Measurements from ENCODE around the gene LCE4A. TPM values are rescaled to one million over a fixed set of nuclear protein-coding genes. Genes with fewer than 3 reads are reported as not detected.
"Not testable (repeated sequence)": the region's sequence is repeated elsewhere in the genome, so short reads cannot be mapped to it uniquely, and the experiment has no call there.

The LCE4A gene
- not detected in 2 replicates for total RNA-seq (2014; rRNA removed; shearing (Covaris generic))

GRCh38 chr1:152707860-152708259 lies at the start of gene LCE4A:
Gene LCE4A (plus strand): TSS chr1:152708160. CDS start chr1:152709076, 916 bp downstream.
- DNase-seq (ENCODE audit: low spot score) = no peak

- DNase-seq (ENCODE audit: low spot score) = no peak
These were observed 49.3 kb upstream of the LCE4A start for GRCh38 chr1:152658649-152659048.

DNA sequence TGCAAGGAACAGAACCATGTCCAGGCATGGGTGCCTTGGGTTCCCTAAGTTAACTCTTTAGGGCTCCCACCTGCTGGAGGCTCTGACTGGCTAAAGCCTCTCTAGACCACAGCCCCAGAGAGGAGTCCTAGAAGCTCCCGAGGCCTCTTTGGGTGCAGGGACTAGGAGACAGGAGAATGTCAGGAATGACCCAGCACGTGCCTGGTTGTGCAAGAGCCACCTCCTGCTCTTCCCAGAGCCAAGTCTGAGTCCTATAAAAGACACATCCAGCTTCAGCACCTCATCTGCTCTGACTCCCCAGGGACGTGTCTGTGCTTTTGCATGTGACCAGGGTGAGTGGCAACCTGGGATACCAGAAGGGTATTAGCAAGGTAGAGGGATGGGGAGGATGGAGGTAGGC lies 44.9 kb upstream of the LCE4A start, which contains the start of gene LCE2D:
LCE2D (plus strand) TSS at position 283 of the 400 bp plus-strand sequence. CDS start 726 bp downstream, outside the sequence.
- DNase-seq (ENCODE audit: low spot score) = no peak

GRCh38 chr1:152666171-152666570 lies 41.8 kb upstream of the LCE4A start:
- DNase-seq (ENCODE audit: low spot score) = not testable (repeated sequence)

DNA sequence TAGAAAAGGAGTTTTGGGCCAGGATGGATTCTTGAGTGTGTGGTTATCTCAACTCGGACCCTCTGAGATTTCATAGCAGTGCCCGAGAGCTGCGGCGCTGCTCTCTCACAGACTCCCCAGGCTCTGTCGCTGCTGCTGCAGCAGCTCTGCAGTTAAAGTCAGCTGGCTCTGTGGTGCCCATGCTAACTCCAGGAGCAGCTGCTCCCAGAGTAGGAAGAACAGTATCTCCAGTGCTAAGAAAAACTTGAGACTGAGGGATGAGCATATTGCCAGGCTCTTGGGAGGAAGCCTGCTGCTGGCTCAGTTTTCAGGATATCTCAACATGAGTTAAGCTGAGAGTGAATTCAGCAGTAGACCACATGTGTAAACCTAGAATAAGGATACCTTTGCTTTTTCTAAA lies 40.3 kb upstream of the LCE4A start:
- no peak for DNase-seq (ENCODE audit: low spot score)

GRCh38 chr1:152673016-152673415 lies 34.9 kb upstream of the LCE4A start:
- DNase-seq (ENCODE audit: low spot score) = no peak

DNA sequence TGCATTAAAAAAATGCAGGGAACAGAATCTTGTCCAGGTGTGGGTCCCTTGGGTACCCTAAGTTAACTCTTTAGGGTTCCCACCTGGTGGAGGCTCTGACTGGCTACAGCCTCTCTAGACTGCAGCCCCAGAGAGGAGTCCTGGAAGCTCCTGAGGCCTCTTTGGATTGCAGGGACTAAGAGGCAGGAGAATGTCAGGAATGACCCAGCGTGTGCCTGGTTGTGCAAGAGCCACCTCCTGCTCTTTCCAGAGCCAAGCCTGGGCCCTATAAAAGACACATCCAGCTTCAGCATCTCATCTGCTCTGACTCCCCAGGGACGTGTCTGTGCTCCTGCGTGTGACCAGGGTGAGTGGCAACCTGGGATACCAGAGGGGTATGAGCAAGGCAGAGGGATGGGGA lies 33.0 kb upstream of the LCE4A start, which contains the start of gene LCE2C:
LCE2C (plus strand) TSS at position 297 of the 400 bp plus-strand sequence. CDS start 737 bp downstream, outside the sequence.
- DNase-seq (ENCODE audit: low spot score) = not testable (repeated sequence)

DNA sequence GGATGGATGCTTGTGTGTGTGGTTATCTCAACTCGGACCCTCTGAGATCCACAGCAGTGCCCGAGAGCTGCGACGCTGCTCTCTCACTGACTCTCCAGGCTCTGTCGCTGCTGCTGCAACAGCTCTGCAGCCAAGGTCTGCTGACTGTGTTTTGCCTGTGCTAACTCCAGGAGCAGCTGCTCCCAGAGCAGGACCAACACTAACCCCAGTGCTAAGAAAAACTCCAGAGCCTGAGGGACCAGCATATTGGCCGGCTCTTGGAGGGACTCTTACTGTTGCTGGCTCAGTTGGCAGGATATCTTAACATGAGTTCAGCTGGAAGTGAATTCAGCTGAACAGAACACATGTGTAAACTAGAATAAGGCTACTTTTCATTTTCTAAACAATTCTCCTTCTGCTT lies 28.5 kb upstream of the LCE4A start:
- DNase-seq (ENCODE audit: low spot score) = no peak

GRCh38 chr1:152681616-152682015 lies 26.3 kb upstream of the LCE4A start:
- no peak for DNase-seq (ENCODE audit: low spot score)

DNA sequence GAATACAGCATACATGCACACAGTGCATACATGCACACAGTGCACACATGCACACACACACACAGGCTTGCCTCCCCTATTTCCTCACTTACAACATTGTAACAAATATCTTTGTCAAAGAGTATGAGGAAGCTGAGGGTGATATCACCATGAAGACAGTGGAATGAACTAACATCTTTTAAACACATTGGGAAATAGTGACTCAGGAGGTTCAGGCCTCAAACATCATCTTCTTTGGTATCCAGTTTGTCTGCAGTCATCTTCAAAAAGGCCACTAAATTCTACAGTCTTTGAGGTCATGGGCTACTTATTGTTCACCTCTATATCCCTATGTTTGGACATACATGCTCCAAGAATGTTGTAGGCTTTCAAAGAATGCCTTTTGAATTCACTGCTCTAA lies 24.1 kb upstream of the LCE4A start:
- no peak for DNase-seq (ENCODE audit: low spot score)

DNA sequence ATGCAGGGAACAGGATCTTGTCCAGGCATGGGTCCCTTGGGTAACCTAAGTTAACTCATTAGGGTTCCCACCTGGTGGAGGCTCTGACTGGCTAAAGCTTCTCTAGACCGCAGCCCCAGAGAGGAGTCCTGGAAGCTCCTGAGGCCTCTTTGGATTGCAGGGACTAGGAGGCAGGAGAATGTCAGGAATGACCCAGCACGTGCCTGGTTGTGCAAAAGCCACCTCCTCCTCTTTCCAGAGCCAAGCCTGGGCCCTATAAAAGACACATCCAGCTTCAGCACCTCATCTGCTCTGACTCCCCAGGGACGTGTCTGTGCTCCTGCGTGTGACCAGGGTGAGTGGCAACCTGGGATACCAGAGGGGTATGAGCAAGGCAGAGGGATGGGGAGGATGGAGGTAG lies 22.1 kb upstream of the LCE4A start, which contains the start of gene LCE2B:
LCE2B (plus strand) TSS at position 301 of the 400 bp plus-strand sequence. CDS start 721 bp downstream, outside the sequence.
- not testable (repeated sequence) for DNase-seq (ENCODE audit: low spot score)

DNA sequence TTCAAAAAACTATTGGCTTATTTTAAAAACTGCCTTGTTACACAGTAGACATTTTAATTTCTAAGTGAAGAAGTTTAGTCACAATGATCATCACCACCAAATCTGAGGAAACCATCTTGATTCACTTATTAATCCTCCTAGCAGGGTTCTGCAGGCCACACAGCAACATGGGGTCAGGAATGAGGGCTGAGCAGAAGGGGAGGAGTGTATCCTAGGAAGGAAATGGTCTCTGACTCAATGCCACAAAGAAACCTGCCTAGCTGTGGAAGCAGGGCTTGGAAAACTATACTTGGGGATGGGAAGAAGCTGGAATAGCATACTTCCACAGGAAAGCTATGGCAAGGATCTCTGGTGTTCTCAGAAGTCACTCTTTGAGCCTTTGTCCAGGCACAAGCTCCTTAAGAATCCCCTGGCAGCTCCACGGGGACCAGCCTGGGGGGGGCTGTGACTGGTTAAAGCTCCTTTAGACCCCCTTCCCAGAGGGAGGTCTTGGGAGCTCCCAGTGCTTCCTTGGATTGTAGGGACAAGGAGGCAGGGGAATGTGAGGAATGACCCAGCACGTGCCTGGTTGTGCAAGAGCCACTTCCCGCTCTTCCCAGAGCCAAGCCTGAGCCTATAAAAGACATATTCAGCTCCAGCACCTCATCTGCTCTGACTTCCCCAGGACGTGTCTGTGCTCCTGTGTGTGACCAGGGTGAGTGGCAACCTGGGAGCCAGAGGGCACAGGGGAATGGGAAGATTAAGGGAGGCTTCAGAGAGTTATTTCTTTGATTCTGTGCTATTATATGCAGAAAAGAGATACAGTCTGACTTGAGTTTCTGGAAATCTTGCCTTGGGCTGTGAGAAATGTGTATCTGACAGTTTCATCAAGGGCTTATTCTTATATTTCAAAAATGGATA lies 10.0 kb upstream of the LCE4A start, which contains the start of gene LCE2A:
LCE2A (plus strand) TSS at position 645 of the 900 bp plus-strand sequence. CDS start 557 bp downstream, outside the sequence.
- no peak for DNase-seq (ENCODE audit: low spot score)

DNA sequence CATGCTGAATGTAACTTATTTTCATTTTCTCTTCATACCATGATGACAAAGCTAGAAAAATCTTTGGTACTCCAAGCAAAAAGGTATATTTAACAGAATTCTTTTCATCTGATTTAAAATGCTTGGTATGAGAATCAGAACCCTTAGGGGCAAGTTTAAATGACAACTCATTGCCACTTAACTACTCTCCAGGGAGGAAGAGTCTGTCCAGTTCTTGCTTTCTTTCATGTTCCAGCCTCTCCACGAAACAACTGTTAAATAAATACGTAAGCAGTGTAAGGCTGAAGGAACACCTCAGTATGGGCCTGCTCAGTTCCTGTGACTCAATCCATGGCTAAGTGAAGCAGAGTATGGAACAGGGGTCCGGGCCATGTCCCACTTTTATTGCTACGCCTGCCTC lies 8.2 kb upstream of the LCE4A start:
- DNase-seq (ENCODE audit: low spot score) = no peak

DNA sequence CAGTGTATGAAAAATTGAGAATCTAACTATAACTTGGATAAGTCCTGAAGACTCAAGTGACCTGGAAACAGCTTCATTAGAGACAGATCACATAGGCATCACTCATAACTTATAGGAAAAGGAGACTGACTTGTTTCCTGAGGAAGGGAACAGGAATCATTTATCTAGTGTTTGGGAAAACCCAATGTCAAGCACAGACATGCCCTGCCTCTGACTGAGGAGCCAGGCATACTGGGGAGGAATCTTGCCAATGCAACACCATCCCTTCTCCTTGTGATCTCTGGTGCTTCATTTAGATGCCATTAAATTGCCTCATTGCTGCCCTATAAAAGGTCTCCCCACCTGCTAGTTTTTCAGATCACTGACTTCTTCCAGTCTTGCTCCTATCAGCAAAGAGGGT lies 10.3 kb downstream of the LCE4A start:
- DNase-seq (ENCODE audit: low spot score) = no peak

GRCh38 chr1:152725261-152725660 lies 17.3 kb downstream of the LCE4A start:
- DNase-seq (ENCODE audit: low spot score) = no peak

- no peak for DNase-seq (ENCODE audit: low spot score)
These were observed 21.0 kb downstream of the LCE4A start for GRCh38 chr1:152728986-152729385.

GRCh38 chr1:152735648-152736047 lies 27.7 kb downstream of the LCE4A start:
- no peak for DNase-seq (ENCODE audit: low spot score)

DNA sequence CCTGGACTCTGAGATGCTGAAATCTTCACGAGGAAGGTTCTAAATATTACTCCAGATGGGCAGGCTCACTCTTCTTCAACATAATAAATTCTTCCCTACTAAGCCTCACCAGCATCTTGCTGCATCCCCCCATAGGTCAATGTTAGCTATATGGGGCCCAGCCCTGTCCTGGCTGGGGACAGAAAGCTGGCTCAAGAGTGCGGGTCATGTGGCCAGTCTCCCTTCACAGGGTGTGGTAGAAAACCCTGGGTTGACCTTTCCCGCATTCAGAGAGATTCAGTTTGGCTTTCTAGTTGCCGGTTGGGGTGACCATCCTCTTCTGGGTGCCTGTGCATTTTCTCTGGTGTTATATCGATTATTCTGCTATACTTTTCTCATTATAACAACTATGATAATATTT lies 30.0 kb downstream of the LCE4A start:
- no peak for DNase-seq (ENCODE audit: low spot score)

- no peak for DNase-seq (ENCODE audit: low spot score)
These were observed 31.9 kb downstream of the LCE4A start for GRCh38 chr1:152739841-152740240.

DNA sequence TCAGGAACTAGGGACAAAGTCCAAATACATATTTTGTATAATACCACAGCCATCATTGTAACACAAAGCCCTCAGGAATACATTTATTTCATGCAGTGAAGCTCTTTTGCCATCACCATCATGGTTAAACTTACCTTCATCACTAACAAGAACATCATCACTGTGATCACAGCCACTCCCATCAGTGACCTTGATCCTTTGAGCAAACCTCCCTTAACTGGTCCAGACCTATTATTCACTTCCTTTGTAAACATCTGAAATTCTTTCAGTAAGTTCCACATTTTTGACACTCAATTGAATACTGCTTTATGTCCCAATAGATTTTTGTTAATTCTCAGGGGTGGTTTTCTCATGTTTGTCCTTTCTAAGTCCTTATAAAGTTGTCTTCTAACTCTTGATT lies 33.7 kb downstream of the LCE4A start:
- no peak for DNase-seq (ENCODE audit: low spot score)

DNA sequence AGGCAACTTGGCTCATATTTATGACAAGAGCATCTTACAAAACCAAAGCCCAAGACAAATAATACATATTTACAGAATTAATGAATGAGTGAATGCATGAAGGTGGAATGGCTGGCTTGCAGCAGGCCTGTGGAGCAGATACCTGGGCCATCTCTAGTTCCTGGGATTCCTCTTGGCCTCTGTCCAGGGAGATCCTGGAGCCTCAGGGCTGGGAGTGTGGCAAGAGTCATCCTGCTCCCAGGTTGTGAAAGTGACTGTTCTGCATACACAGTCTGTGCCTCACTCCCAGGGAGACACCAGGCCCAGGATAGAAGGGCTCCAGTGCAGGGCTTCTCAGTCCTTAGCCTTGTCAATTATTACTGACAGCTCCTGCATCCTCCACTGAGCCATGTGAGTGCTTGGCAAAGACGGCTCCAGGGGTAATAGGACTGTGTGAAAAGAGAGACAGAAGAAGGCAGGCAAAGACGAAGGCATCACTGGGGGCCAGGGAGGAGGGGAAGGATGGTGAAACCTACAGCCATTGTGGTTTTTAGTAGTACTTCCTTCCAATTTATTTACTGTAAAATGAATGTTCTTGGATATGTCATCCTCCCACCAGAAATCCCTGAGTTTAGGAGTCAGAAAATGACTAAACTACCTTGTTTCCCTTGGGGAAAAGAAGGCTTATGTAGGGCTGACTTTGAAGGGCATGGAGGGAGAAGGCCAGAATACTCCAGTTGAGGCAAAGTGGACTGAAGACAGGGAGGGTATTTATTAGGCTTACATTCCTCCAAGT lies 35.6 kb downstream of the LCE4A start:
- no peak for DNase-seq (ENCODE audit: low spot score)

GRCh38 chr1:152745289-152745704 lies 37.3 kb downstream of the LCE4A start:
- DNase-seq (ENCODE audit: low spot score) = peak; percentile 33

Data from A172 (cell line).